HK-2 (cell line): ENCODE measurements around the gene IFNA7.
"Not testable (repeated sequence)": the region's sequence is repeated elsewhere in the genome, so short reads cannot be mapped to it uniquely, and the experiment has no call there.

ENCODE experiments used
- DNase-seq: peaks from one replicate; pipeline ENCODE4 v3.0.0-alpha.2; 2018; ENCODE audit not compliant: unreplicated experiment

The IFNA7 gene

DNA sequence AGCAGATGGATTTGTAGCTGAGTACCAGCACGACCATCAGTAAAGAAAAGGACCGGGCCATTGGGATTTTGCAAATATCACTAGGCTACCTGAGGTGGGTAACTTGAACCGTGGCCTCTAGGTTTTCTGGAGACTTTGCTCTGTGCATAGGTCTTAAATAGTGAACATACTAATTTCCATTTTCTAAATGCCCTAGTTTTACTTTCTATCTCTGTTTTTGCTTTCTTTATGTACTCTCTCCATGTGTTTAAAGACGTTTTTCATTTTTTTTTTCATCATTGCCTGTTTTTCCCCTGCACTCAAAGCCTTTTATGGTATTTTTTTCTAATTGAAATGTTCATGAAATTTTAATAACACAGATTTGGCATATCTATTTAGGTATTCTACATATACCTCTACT is at the start of gene IFNA7:
TSS of gene IFNA7 (minus strand) at position 101 of the 400 bp plus-strand sequence. CDS start at position 61, 40 bp downstream.
- not testable (repeated sequence) for DNase-seq

DNA sequence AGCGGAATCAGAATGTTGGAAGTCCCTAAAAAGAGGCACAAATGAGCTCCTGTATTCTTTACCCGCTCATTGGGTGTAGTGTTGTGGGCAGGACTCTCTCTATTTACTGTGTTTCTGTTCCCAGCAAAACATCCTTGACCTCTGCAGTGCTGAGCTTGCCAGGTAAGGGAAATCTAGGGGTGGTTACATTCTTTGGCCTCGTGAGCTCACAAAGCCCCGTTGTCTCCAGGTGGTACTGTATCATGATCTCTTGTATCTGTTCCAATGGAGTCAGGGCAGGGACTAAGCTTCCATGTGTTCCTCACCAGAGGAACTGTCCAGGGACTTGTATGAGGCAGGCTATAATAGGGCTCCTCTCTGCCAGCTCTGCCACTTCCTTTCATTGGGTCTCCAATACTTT is 49.6 kb upstream of the IFNA7 start:
- no peak for DNase-seq

DNA sequence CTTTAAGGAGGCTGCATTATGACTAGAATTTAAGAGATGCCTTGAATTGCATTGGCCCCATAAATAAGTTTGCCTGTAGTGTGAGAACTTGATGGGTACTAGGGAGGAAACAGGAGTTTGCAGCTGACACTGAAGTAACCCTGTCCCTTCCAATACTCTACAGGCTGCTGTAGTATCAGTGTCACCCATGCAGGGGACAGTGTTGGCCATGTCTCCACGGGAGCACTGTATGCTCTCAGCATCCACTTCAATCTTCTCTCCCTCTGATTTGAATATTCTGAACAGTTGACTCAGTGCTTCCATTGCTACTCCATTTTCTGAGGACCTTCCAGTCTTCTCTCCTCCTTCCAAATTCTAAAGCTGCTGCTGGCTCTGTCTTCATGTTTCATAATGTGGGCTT is 49.2 kb upstream of the IFNA7 start:
- DNase-seq = no peak

DNA sequence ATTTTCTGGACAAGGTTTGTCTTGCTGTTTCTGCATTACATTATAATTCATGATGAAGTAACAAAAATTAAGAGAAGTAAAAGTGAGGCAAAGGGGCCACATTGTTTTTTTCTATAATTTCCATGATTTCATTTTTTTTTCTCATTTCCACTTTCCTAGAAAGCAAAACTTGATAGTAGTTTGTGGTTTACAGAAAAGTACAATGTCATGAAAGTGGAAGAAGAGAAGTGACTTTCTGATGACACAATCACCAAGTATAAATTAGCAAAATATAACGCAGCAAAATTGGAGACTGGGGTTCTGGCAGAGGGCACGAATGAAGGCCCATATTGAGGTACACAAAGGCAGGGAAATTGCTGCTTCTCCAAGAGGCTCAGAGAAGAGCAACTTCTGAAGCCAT is 42.8 kb upstream of the IFNA7 start:
- no peak for DNase-seq

DNA sequence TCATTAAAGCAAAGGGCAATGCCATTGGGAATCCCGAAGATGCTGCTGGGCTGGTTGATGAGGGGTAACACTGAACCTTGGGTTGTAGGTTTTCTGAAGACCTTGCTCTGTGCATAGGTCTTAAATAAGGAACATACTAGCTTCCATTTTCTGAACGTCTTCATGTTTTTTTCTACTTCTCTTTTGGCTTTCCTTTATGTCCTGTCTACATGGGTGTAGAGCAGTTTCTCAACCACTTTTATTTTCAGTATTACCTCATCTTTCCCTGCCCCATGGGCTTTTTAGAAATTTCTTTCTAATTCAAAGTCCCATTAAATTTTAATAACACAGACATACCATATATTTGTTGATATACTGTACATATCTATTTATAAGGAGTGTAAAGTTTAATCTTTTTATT is 37.9 kb upstream of the IFNA7 start, which contains the start of gene IFNA14:
TSS of gene IFNA14 (minus strand) at position 95 of the 400 bp plus-strand sequence. CDS start at position 25, 70 bp downstream.
- DNase-seq = no peak

DNA sequence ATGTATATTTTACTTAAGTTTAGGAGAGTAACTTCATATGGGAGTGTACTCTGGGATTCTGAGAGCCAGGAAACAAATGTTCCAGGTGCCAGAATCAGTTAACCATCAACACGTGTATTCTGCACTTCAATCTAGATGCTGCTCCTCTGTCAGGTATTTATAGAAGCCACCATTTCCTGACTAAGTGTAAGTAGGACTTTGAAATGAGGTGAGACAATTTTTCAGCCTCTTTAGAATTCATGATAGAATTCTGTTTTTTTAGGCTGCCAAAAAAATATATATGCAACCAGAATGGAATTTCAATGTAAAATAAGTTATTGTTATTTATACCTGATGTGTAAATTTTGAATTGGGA is 34.3 kb upstream of the IFNA7 start:
- not testable (repeated sequence) for DNase-seq

DNA sequence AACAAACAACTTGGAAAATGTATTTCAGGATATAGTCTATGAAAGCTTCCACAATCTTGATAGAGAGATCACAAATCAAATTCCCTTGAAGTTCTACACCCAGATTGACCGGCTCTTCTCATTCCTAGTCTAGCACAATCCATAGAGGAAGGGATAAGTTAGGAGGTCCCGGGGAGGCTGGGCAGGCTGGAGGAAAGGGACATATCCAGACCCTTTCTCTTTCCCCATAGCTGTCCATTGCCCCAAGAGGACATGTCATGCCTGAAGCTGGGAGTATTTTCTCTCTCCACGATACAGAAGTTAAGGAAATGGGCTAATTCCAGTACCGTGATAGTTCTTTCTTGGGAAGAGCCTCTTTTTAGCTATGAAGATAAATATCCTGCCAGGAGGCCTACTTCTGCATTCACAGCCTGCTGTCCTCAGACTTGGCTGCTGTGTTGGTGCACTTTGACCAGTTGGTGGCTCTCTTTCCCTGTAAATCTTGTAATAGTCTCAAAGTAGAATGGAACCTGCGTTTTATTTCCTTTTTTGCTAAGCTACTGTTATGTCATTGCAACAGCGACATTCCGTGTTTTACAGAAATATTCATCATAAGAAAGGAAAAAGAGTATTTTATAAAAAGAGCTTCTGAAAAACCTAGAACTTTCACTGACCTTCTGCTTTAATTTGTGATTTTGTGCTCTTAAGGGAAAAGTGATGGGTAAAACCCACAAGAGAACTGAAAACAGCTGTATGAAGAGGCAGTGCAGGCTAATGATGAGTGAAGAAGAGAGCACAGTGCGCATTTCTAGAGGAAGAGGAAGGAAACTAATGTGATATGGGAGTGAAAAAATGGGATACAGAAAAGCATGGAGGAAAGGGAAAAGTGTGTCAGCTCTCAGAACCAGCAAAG is 33.7 kb upstream of the IFNA7 start:
- not testable (repeated sequence) for DNase-seq

DNA sequence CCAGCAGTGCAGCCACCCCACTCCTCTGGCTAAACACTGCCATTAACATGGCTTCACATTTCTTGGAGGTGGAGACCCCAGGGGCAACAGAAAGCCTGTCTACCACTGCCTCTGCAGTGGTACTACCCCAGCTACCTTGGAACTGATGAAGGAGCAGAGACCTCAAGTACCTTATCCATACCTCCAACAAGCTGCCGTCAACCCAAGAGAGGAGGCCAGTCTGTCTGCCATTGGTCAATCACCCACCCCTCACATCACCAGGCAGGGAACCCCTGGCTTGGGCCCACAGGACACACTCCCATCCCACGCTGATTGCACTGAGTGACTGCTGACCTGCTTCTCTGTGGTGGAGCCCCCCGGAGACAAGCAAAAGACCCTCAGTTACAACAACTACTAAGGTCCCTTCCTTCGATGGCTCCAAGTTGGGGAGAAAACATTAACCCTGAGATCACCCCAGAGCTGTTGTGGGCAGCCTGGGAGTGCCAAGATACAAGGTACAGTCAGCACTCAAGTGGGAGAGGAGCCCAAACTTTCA is 32.2 kb upstream of the IFNA7 start:
- DNase-seq = no peak

DNA sequence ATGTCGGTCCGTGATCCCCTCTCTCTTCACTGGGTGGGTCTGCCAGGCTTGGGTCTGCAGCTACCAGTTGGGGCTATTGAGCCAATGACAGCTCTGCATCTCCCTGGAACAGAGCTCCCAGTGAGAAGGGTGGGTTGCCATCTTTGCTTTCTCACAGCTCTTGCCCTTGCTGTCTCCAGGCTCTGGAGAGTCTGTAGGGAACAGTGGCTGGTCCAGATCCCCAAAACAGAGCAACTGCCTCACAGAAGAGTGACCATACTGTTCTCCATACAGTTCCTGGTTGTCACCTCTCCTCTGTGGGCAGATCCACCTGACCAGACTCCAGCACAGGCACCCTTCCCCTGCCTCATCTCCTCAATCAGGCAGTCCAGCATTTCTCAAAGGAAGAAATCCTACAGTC is 31.3 kb upstream of the IFNA7 start:
- DNase-seq = no peak

DNA sequence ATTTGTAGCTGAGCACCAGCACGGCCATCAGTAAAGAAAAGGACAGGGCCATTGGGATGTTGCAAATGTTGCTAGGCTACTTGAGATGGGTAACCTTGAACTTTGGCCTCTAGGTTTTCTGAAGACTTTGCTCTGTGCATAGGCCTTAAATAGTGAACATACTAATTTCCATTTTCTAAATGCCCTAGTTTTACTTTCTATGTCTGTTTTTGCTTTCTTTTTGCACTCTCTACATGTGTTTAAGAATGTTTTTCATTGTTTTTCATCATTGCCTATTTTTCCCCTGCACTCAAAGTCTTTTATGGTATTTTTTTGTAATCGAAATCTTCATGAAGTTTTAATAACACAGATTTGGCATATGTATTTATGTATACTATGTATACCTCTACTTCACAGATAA is 26.1 kb upstream of the IFNA7 start, which contains the start of gene IFNA17:
TSS of gene IFNA17 (minus strand) at position 101 of the 400 bp plus-strand sequence. CDS start at position 52, 49 bp downstream.
- DNase-seq = no peak

DNA sequence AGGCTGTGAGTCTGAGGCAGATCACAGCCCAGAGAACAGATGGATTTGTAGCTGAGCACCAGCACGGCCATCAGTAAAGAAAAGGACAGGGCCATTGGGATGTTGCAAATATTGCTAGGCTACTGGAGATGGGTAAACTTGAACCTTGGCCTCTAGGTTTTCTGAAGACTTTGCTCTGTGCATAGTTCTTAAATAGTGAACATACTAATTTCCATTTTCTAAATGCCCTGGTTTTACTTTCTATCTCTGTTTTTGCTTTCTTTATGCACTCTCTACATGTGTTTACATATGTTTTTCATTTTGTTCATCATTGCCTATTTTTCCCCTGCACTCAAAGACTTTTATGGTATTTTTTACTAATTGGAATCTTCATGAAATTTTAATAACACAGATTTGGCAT is 15.2 kb upstream of the IFNA7 start, which contains the start of gene IFNA16:
TSS of gene IFNA16 (minus strand) at position 101 of the 400 bp plus-strand sequence. CDS start at position 95, 6 bp downstream.
- DNase-seq = not testable (repeated sequence)

DNA sequence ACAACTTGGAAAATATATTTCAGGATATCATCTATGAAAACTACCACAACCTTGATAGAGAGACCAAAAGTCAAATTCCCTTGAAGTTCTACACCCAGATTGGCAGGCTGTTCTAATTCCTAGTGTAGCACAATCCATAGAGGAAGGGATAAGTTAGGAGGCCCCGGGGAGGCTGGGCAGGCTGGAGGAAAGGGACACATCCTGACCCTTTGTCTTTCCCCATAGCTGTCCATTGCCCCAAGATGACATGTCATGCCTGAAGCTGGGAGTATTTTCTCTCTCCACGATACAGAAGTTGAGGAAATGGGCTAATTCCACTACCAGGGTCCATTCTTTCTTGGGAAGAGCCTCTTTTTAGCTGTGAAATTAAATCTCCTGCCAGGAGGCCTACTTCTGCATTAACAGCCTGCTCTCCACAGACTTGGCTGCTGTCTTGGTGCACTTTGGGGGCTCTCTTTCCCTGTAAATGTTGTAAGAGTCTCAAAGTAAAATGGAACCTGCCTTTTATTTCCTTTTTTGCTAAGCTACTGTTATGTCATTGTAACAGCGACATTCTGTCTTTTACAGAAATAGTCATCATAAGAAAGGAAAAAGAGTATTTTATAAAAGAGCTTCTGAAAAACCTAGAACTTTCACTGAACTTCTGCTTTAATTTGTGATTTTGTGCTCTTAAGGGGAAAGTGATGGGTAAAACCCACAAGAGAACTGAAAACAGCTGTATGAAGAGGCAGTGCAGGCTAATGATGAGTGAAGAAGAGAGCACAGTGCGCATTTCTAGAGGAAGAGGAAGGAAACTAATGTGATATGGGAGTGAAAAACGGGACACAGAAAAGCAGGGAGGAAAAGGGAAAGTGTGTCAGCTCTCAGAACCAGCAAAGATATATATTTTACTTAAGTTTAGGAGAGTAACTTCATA is 11.7 kb upstream of the IFNA7 start:
- not testable (repeated sequence) for DNase-seq

DNA sequence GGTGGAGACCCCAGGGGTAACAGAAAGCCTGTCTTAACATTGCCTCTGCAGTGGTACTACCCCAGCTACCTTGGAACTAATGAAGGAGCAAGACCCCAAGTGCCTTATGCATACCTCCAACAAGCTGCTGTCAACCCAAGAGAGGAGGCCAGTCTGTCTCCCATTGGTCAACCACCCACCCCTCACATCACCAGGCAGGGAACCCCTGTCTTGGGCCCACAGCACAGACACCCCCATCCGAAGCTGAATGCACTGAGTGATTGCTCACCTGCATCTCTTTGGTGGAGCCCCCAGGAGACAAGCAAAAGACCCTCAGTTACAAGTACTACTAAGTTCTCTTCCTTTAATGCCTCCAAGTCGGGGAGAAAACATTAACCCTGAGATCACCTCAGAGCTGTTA is 10.2 kb upstream of the IFNA7 start:
- DNase-seq = not testable (repeated sequence)

DNA sequence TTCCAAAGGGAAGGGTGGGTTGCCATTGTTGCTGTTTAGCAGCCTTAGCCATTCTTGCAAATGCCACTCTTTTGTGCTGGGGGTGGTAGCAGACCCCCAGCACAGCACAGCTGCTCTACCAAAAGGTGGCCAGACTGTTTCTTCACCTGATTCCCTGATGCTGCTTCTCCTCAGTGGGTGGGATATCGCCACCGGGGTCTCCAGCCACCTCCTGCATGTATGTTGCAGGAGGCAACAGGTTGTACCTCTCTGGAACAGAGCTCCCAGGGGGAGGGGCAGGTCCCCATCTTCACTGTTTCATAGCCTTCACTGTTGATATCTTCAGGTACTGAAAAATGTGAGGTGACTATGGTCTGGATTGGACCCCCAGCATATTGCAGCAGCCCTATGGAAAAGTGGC is 8.8 kb upstream of the IFNA7 start:
- DNase-seq = not testable (repeated sequence)

DNA sequence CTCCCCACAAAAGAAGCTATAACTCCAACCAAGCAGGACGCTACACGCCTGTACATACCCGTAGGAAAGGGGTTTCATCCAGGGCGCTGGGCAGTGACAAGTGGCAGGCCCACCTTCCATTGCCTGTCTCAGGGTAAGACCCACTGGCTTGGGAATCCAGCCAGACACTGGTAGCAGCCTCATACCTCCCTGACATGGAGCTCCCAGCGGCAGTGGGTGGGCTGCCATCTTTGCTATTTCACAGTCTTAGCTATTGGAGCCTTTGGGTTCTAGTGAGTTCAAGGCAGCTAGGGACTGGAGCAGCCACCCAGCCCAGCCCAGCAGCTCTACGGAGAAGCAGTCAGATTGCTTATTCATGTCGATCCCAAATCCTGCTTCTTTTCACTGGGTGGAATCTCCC is 8.3 kb upstream of the IFNA7 start:
- DNase-seq = no peak

DNA sequence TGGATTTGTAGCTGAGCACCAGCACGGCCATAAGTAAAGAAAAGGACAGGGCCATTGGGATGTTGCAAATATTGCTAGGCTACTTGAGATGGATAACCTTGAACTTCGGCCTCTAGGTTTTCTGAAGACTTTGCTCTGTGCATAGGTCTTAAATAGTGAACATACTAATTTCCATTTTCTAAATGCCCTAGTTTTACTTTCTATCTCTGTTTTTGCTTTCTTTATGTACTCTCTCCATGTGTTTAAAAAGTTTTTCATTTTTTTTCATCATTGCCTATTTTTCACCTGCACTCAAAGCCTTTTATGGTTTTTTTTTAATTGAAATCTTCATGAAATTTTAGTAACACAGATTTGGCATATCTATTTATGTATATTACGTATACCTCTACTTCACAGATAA is 5.0 kb upstream of the IFNA7 start, which contains the start of gene IFNA10:
TSS of gene IFNA10 (minus strand) at position 101 of the 400 bp plus-strand sequence. CDS start at position 55, 46 bp downstream.
- not testable (repeated sequence) for DNase-seq

DNA sequence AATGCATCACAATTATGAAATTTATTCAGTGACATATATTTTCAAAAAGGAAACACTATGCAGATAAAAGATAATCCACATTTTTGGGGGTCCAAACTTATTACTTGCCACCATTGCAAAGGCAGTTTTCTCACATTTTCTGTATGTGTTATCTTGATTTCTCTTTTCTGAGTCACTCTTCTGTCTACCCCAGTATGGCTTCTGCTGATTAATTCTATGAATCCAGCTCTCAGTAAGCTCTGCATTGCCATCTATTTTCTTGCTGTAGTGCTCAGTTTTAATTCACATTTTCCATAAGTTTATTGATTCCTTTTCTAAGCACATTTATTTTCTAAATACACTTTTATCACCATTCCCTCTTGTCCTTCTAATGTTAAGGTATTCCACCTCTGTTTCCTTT is 3.2 kb upstream of the IFNA7 start:
- DNase-seq = no peak

DNA sequence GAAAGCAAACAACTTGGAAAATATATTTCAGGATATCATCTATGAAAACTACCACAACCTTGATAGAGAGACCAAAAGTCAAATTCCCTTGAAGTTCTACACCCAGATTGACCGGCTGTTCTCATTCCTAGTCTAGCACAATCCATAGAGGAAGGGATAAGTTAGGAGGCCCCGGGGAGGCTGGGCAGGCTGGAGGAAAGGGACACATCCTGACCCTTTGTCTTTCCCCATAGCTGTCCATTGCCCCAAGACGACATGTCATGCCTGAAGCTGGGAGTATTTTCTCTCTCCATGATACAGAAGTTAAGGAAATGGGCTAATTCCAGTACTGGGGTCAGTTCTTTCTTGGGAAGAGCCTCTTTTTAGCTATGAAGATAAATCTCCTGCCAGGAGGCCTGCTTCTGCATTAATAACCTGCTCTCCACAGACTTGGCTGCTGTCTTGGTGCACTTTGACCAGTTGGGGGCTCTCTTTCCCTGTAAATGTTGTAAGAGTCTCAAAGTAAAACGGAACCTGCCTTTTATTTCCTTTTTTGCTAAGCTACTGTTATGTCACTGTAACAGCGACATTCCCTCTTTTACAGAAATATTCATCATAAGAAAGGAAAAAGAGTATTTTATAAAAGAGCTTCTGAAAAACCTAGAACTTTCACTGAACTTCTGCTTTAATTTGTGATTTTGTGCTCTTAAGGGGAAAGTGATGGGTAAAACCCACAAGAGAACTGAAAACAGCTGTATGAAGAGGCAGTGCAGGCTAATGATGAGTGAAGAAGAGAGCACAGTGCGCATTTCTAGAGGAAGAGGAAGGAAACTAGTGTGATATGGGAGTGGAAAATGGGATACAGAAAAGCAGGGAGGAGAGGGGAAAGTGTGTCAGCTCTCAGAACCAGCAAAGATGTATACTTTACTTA is 6.9 kb downstream of the IFNA7 start:
- DNase-seq = not testable (repeated sequence)

DNA sequence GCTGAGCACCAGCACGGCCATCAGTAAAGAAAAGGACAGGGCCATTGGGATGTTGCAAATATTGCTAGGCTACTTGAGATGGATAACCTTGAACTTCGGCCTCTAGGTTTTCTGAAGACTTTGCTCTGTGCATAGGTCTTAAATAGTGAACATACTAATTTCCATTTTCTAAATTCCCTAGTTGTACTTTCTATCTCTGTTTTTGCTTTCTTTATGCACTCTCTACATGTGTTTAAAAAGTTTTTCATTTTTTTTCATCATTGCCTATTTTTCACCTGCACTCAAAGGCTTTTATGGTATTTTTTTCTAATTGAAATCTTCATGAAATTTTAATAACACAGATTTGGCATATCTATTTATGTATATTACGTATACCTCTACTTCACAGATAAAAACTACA is 14.5 kb downstream of the IFNA7 start, which contains the start of gene IFNA4:
TSS of gene IFNA4 (minus strand) at position 101 of the 400 bp plus-strand sequence. CDS start at position 45, 56 bp downstream.
- DNase-seq = not testable (repeated sequence)
